ENCODE data around the gene BTD.

DNA sequence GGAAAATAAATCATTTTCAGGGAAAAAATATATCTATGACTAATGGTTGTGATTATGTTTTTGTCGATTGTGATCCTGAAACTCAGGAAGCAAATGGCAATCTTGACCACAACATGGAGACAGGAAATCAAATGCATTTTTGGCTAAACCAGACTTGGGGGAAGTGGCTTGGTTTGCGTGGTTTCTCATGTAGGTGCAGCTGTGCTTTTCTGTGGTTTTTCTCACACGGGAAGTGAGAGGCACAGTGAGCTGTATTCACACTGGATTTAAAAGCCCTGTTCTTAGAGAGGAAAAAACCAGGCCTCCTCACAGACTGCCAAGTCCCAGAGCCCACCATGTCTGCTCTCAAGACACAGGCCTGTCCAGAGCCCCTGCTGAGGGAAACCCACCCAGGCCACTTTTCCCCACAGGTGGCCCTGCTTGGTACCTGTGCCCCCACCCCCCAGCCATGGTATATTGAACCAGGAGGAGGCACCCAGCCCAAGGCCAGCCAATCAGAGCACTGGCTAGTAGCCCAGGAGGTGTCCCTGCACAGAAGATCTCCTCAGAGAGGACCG, 46.1 kb downstream of the BTD start:
- TF ChIP-seq, protein P1, sequence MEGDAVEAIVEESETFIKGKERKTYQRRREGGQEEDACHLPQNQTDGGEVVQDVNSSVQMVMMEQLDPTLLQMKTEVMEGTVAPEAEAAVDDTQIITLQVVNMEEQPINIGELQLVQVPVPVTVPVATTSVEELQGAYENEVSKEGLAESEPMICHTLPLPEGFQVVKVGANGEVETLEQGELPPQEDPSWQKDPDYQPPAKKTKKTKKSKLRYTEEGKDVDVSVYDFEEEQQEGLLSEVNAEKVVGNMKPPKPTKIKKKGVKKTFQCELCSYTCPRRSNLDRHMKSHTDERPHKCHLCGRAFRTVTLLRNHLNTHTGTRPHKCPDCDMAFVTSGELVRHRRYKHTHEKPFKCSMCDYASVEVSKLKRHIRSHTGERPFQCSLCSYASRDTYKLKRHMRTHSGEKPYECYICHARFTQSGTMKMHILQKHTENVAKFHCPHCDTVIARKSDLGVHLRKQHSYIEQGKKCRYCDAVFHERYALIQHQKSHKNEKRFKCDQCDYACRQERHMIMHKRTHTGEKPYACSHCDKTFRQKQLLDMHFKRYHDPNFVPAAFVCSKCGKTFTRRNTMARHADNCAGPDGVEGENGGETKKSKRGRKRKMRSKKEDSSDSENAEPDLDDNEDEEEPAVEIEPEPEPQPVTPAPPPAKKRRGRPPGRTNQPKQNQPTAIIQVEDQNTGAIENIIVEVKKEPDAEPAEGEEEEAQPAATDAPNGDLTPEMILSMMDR (conservative IDR thresholded peaks at IDR 0.05; ENCODE audit: low read depth in 2 of 2), result no peak
- TF ChIP-seq, protein P2, sequence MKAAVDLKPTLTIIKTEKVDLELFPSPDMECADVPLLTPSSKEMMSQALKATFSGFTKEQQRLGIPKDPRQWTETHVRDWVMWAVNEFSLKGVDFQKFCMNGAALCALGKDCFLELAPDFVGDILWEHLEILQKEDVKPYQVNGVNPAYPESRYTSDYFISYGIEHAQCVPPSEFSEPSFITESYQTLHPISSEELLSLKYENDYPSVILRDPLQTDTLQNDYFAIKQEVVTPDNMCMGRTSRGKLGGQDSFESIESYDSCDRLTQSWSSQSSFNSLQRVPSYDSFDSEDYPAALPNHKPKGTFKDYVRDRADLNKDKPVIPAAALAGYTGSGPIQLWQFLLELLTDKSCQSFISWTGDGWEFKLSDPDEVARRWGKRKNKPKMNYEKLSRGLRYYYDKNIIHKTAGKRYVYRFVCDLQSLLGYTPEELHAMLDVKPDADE (IDR thresholded peaks at IDR 0.05), result no peak
